ENCODE data around the gene UQCR11.

Gene UQCR11

GRCh38 chr19:1560286-1560882 is 44.9 kb downstream of the UQCR11 start:
- Histone ChIP-seq H3K36me3 (replicated peaks; ENCODE audit: low read depth, low read length) (no peaks in the 10 kb centered on the region), H3K4me3 (ENCODE audit: low read length) (no peak overlapping the region), H2AFZ (ENCODE audit: low read depth, low read length) (no peak overlapping the region), H3K79me2 (ENCODE audit: low read length) (no peaks in the 10 kb centered on the region), H3K9me3 (ENCODE audit: insufficient read depth, low read length) (no peaks in the 10 kb centered on the region), H3K27ac (ENCODE audit: low read length) (no peak overlapping the region), H3K27me3 (ENCODE audit: low read depth, low read length) (no peaks in the 10 kb centered on the region), H3K9ac (ENCODE audit: low read length) (no peak overlapping the region), H3K4me2 (ENCODE audit: low read length) (no peak overlapping the region), H4K20me1 (ENCODE audit: insufficient read depth, low read length) (no peaks in the 10 kb centered on the region), H3K4me1 (ENCODE audit: low read length) (no peaks in the 10 kb centered on the region)
- no peak for TF ChIP-seq EZH2phosphoT487 (IDR thresholded peaks at IDR 0.05; ENCODE audit: low read depth)
- TF ChIP-seq CTCF (IDR thresholded peaks at IDR 0.05; ENCODE audit: low read depth, low read length), result no peak

- Histone ChIP-seq H3K9ac (ENCODE audit: low read length) (no peak overlapping the region), H4K20me1 (ENCODE audit: insufficient read depth, low read length) (no peaks in the 10 kb centered on the region), H3K4me1 (ENCODE audit: low read length) (no peaks in the 10 kb centered on the region), H3K27ac (ENCODE audit: low read length) (no peak overlapping the region), H3K27me3 (ENCODE audit: low read depth, low read length) (no peaks in the 10 kb centered on the region), H3K9me3 (ENCODE audit: insufficient read depth, low read length) (no peaks in the 10 kb centered on the region), H3K4me3 (ENCODE audit: low read length) (no peak overlapping the region), H3K79me2 (ENCODE audit: low read length) (no peaks in the 10 kb centered on the region), H3K36me3 (replicated peaks; ENCODE audit: low read depth, low read length) (no peaks in the 10 kb centered on the region), H3K4me2 (ENCODE audit: low read length) (no peak overlapping the region), H2AFZ (ENCODE audit: low read depth, low read length) (no peak overlapping the region)
- TF ChIP-seq EZH2phosphoT487 (IDR thresholded peaks at IDR 0.05; ENCODE audit: low read depth), result no peak
- no peak for TF ChIP-seq CTCF (IDR thresholded peaks at IDR 0.05; ENCODE audit: low read depth, low read length)
Observed at GRCh38 chr19:1558552-1558951, 46.7 kb downstream of the UQCR11 start.

GRCh38 chr19:1556390-1557070 is 48.7 kb downstream of the UQCR11 start:
- Histone ChIP-seq H3K4me1 (ENCODE audit: low read length) (no peaks in the 10 kb centered on the region), H3K4me2 (ENCODE audit: low read length) (no peak overlapping the region), H3K79me2 (ENCODE audit: low read length) (no peaks in the 10 kb centered on the region), H3K9ac (ENCODE audit: low read length) (no peak overlapping the region), H3K9me3 (ENCODE audit: insufficient read depth, low read length) (no peaks in the 10 kb centered on the region), H3K4me3 (ENCODE audit: low read length) (no peak overlapping the region), H3K27ac (ENCODE audit: low read length) (no peak overlapping the region), H2AFZ (ENCODE audit: low read depth, low read length) (no peak overlapping the region), H3K36me3 (replicated peaks; ENCODE audit: low read depth, low read length) (no peaks in the 10 kb centered on the region), H3K27me3 (ENCODE audit: low read depth, low read length) (no peaks in the 10 kb centered on the region), H4K20me1 (ENCODE audit: insufficient read depth, low read length) (no peaks in the 10 kb centered on the region)
- no peak for TF ChIP-seq EZH2phosphoT487 (IDR thresholded peaks at IDR 0.05; ENCODE audit: low read depth)
- TF ChIP-seq CTCF (IDR thresholded peaks at IDR 0.05; ENCODE audit: low read depth, low read length), result no peak

- Histone ChIP-seq H3K4me1 (ENCODE audit: low read length) (no peaks in the 10 kb centered on the region), H3K27ac (ENCODE audit: low read length) (no peak overlapping the region), H2AFZ (ENCODE audit: low read depth, low read length) (no peak overlapping the region), H3K4me2 (ENCODE audit: low read length) (no peak overlapping the region), H3K27me3 (ENCODE audit: low read depth, low read length) (no peaks in the 10 kb centered on the region), H3K9me3 (ENCODE audit: insufficient read depth, low read length) (no peaks in the 10 kb centered on the region), H4K20me1 (ENCODE audit: insufficient read depth, low read length) (no peaks in the 10 kb centered on the region), H3K36me3 (replicated peaks; ENCODE audit: low read depth, low read length) (no peaks in the 10 kb centered on the region), H3K9ac (ENCODE audit: low read length) (no peak overlapping the region), H3K4me3 (ENCODE audit: low read length) (no peak overlapping the region), H3K79me2 (ENCODE audit: low read length) (no peaks in the 10 kb centered on the region)
- TF ChIP-seq EZH2phosphoT487 (IDR thresholded peaks at IDR 0.05; ENCODE audit: low read depth) (no peak), CTCF (IDR thresholded peaks at IDR 0.05; ENCODE audit: low read depth, low read length) (no peak)
Observed at GRCh38 chr19:1555487-1556389, 49.5 kb downstream of the UQCR11 start.
